NCI-H2171 treated with DMSO at 0.1 percent for 48 hours (cell line): ENCODE measurements around the gene ATP4B.

Source experiments
- DNase-seq: peaks from one replicate; lab custom pipeline; 2025; lab: John Stamatoyannopoulos, UW

Gene ATP4B

DNA sequence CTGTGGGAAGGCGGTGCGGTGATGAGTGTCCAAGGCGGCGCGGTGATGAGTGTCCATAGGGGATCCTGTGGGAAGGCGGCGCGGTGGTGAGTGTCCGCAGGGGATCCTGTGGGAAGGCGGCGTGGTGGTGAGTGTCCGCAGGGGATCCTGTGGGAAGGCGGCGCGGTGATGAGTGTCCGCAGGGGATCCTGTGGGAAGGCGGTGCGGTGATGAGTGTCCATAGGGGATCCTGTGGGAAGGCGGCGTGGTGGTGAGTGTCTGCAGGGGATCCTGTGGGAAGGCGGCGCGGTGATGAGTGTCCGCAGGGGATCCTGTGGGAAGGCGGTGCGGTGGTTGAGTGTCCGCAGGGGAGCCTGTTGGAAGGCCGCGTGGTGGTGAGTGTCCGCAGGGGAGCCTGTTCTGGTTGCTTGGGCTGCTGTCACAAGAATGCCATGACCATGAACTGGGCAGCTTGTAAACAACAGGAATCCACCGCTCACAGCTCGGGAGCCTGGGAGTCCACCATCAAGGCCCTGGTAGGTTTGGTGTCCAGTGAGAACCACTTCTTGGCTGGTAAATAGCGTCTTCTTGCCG is 52.0 kb downstream of the ATP4B start:
- DNase-seq: no peak

DNA sequence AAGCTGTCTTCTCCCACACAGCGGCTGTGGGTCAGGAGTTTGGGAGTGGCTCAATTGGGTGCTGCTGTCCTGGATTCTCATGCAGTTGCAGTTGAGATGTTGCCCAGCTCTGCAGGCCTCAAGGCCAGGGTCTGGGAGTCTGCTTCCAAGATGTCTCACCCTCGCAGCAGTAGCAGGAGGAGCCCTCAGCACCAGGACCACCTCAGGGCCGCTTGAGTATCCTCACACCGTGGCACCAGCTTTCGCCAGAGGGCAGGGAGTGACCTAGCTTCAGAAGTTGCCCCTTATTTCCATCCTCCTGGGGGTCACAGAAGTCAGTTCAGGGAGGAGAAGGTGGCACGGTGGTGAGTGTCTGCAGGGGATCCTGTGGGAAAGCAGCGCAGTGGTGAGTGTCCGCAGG is 52.5 kb downstream of the ATP4B start:
- no peak for DNase-seq

DNA sequence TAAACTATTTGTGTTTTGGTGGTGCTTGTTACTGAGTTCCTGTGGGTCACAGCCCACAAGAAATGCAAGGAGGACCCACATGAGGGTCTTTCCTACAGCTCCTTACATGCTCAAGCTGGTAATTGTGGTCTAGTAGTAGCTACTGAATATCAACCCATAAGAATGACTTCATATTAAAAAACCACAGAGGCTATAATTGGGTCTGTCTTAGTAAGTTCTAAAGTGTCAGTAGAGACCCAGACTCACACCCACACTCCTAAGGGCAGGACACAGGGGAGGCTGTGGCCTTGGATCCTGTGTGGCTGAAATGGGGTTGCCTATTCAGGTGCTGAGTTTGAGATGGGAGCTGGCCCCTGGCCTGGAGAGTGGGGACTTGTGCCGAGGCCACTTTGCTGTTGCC is 53.8 kb downstream of the ATP4B start:
- no peak for DNase-seq

DNA sequence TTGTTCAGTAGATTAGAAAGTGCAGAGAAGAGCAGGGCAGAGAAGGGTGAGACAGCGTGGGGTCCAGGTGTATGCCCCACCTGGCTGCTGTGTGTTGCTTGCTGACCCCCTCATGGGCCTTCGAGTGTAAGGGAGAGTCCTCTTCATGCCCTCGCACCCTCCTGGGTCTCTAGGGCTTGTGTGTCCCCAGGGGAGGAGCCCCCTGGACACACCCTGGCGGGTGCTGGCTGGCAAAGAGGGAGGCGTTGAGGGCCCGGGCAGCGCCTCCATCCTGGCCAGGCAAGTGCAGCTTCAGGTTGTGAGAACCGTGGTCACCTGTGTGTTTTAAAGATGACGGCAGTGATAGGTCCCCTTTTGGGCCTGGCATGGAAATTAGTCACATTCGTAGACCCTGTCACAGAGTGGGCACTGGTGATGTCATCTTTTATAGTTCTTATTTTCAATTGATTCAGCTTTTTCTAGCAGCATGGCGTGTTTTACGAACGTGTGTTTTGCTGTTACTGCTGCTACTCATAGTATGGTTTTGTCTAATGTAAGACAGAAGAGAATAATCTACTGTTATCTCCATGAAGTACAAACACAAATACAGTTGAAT is 54.8 kb downstream of the ATP4B start:
- no peak for DNase-seq

DNA sequence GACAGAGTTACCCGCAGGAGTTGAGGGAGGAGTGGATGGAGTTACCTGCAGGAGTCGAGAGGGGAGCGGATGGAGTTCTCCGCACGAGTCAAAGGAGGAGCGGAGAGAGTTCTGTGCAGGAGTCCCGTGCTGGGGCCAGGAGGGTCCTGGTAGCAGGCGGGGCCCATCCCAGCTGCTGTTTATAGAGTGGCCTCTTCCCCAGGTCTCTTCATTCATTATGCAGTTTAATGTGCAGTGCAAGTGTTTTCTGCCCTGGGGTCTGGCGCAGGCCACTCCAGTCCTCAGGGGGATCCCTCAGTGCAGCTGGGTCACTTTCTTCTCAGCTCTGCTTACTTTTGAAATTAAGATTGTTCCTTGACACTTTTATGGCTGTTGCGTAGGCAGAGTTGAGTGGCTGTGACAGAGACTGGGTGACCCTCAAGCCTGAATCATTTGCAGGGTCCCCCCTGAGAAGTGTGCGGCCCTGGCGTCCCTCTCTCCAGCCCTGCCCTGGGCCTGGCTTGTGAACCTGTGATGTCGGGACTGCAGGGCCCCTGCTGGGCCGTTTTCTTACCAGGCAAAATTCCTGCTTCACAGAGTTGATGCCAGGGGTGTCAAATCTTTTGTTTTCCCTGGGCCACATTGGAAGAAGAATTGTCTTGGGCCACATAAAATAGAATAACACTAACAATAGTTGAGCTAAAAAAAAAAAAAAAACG is 55.6 kb downstream of the ATP4B start:
- no peak for DNase-seq

DNA sequence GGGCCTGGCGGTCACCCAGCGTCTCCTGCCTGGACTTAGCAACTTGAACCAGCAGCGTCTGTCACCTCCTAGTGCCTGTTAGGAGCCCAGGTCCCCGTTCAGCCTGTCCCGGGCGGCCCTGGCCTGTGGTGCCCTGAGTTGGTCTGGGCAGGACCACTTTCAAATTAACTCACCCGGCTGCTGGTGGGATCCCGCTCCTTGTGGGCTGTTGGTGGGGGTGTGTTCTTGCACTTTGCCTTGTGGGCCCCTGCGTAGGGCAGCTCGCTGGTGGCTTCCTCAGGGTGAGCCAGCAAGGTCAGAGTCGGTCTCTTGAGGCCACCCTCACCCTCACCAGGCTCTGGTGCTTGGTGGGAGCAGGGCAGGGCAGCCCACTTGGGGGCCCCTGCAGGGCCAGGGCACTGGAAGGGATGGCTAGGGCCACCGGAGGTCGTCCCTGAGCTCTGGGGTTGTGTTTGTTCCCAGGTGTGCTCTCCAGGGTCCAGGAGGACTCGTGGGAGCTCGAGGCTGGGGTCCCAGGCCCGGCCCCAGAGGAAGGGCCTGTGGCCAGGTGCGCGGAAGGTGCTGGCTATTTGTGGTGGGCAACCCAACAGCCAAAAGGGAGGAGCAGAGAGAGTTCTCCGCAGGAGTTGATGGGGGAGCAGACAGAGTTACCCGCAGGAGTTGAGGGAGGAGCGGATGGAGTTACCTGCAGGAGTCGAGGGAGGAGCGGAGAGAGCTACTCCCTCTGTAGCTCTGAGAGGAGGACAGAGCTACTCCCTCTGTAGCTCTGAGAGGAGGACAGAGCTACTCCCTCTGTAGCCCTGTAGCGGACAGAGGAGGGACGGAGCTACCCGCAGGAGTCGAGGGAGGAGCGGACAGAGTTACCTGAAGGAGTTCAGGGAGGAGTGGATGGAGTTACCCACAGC is 56.6 kb downstream of the ATP4B start:
- no peak for DNase-seq

DNA sequence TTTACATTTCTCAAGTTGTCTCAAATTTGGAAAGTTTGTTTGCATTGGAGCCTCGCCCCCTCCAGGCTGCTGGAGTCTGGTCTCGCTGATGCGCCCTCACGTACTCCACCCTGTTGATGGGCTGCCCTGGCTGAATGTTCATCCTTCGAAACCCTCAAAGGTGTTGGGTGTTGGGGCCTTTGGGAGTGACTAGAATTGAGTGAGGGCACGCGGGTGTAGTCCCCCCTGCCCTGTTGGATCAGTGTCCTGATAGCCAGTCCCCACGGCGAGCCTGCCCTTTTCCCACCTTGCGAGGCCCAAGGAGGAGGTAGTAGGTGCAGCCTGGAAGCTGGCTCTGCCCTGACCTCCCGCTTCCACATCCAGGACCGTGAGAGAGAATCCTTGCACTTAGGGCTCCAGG is 58.6 kb downstream of the ATP4B start:
- DNase-seq: no peak
